B cell (primary cell): ENCODE measurements around the gene XPO6. TPM values are rescaled to one million over a fixed set of nuclear protein-coding genes. Genes with fewer than 3 reads are reported as not detected.

ENCODE experiments used
- ATAC-seq: fragments of 200-7000 bp; cut with Tn5 transposase; one replicate; pipeline ENCODE4 v1.10.0; 2021; ENCODE audit warnings: low read depth, mild to moderate bottlenecking, moderate number of reproducible peaks, moderate library complexity
- CTCF ChIA-PET: fragments of 350-600 bp; sonication (Branson Sonifier 250); formaldehyde crosslinking; loops from one replicate; lab custom pipeline; 2021; ENCODE audit warnings: antibody characterized with exemption, inconsistent platforms; lab: Charles Lee
- POLR2A ChIA-PET: fragments of 350-600 bp; sonication (Branson Sonifier 250); formaldehyde crosslinking; loops from one replicate; lab custom pipeline; 2021; ENCODE audit warnings: antibody characterized with exemption; lab: Charles Lee
- DNase-seq: peaks from one replicate; pipeline ENCODE4 v3.0.0; 2013
- H2AFZ ChIP-seq: 2 replicates; pipeline ENCODE4 v1.6.1; 2012; ENCODE audit warnings: mild to moderate bottlenecking, low read depth, low read length; ENCODE audit not compliant: insufficient read depth, poor library complexity, severe bottlenecking
- H3K27ac ChIP-seq, 2 donors: 1 replicate in 1 of 2; 2 replicates in 1 of 2; pipeline ENCODE4 v1.5.1; 2012 to 2013; ENCODE audit warnings: low read length in 2 of 2, mild to moderate bottlenecking in 2 of 2, moderate library complexity in 1 of 2
- H3K27me3 ChIP-seq, 4 experiments: fragments of 200-600 bp in 1 of 4; sonication (generic) in 1 of 4; replicated peaks in 1 of 4; 1 replicate in 2 of 4; 2 replicates in 2 of 4; pipeline versions ENCODE4 v1.6.1 to v1.7.0; 2013 to 2016; ENCODE audit warnings: low read length in 3 of 4, mild to moderate bottlenecking in 2 of 4, mixed read lengths in 1 of 4, moderate library complexity in 1 of 4; ENCODE audit not compliant: insufficient read depth in 4 of 4, control insufficient read depth in 3 of 4; ENCODE audit errors: control extremely low read depth in 1 of 4
- H3K36me3 ChIP-seq, 2 experiments: replicated peaks in 1 of 2; 1 replicate in 1 of 2; 2 replicates in 1 of 2; pipeline versions ENCODE4 v1.6.1 to v1.7.1; 2013; ENCODE audit warnings: low read length in 1 of 2; ENCODE audit not compliant: insufficient read depth in 2 of 2, control insufficient read depth in 1 of 2; ENCODE audit errors: control extremely low read depth in 1 of 2, extremely low read depth in 1 of 2
- H3K4me1 ChIP-seq, 2 donors: fragments of 200-600 bp in 1 of 2; sonication (generic) in 1 of 2; 1 replicate in 1 of 2; 2 replicates in 1 of 2; pipeline versions ENCODE4 v1.5.1 to v1.6.1; 2013 to 2017; ENCODE audit warnings: low read length in 2 of 2; ENCODE audit not compliant: control insufficient read depth in 2 of 2, insufficient read depth in 2 of 2
- H3K4me2 ChIP-seq: replicated peaks from 2 replicates; pipeline ENCODE3; 2012; ENCODE audit warnings: mild to moderate bottlenecking, low read depth, low read length; ENCODE audit not compliant: poor library complexity, severe bottlenecking
- H3K4me3 ChIP-seq, 5 experiments: fragments of 200-600 bp in 1 of 5; sonication (generic) in 1 of 5; 1 replicate in 3 of 5; 2 replicates in 2 of 5; pipeline versions ENCODE4 v1.5.1 to v1.7.0; 2011 to 2016; ENCODE audit warnings: low read length in 4 of 5, mild to moderate bottlenecking in 4 of 5, low read depth in 2 of 5, control low read depth in 1 of 5, moderate library complexity in 1 of 5; ENCODE audit not compliant: insufficient read depth in 1 of 5; ENCODE audit errors: control extremely low read depth in 1 of 5, extremely low read depth in 1 of 5
- H3K79me2 ChIP-seq: fragments of 200-600 bp; sonication (generic); one replicate; pipeline ENCODE4 v1.6.0; 2016; ENCODE audit warnings: low read length; ENCODE audit not compliant: control insufficient read depth, insufficient read depth
- H3K9ac ChIP-seq: fragments of 200-600 bp; sonication (generic); 2 replicates; pipeline ENCODE4 v1.6.1; 2017; ENCODE audit warnings: mild to moderate bottlenecking, low read length, moderate library complexity
- H3K9me3 ChIP-seq, 3 donors: one replicate each; pipeline versions ENCODE4 v1.6.1 to v1.7.1; 2013; ENCODE audit warnings: low read length in 2 of 3; ENCODE audit not compliant: control insufficient read depth in 2 of 3, insufficient read depth in 1 of 3; ENCODE audit errors: control extremely low read depth in 1 of 3
- H4K20me1 ChIP-seq: 2 replicates; pipeline ENCODE4 v1.6.0; 2012; ENCODE audit warnings: mild to moderate bottlenecking, low read length; ENCODE audit not compliant: insufficient read depth, control insufficient read depth, poor library complexity, severe bottlenecking
- H3K27ac Mint-ChIP-seq: one replicate; pipeline ENCODE4 v1.8.0; 2021; ENCODE audit warnings: mixed read lengths
- H3K27me3 Mint-ChIP-seq: one replicate; pipeline ENCODE4 v1.8.0; 2021; ENCODE audit warnings: mixed read lengths
- H3K4me1 Mint-ChIP-seq: one replicate; pipeline ENCODE4 v1.8.0; 2021; ENCODE audit warnings: mixed read lengths
- H3K4me3 Mint-ChIP-seq: one replicate; pipeline ENCODE4 v1.8.0; 2021; ENCODE audit warnings: mixed read lengths
- H3K9me3 Mint-ChIP-seq: one replicate; pipeline ENCODE4 v1.8.0; 2022; ENCODE audit warnings: mixed read lengths; ENCODE audit not compliant: insufficient read depth
- EZH2 ChIP-seq: IDR thresholded peaks from 2 replicates; pipeline ENCODE4 v1.6.1; 2012; ENCODE audit warnings: borderline replicate concordance, low read depth, mild to moderate bottlenecking, moderate library complexity, low read length; ENCODE audit not compliant: insufficient read depth, poor library complexity, severe bottlenecking
- WGBS: methylation state at CpG from one replicate; pipeline ENCODE4 v1.1.5; 2013; ENCODE audit warnings: missing lambda C conversion rate; ENCODE audit not compliant: insufficient coverage; 5-methylcytosine and 5-hydroxymethylcytosine counted together
- intact Hi-C: fragments of 100-400 bp; cut with micrococcal nuclease; formaldehyde crosslinking; loops from one replicate; pipeline ENCODE4 v1.10.0; 2022
- polyA plus RNA-seq: library from polyadenylated mRNA; depleted of rRNA; stranded (reverse); fragments of >200 nt; gene quantifications from 2 replicates; pipeline ENCODE4 v1.2.3, GENCODE V29; 2012
- total RNA-seq, 2 donors: library from RNA; stranded (reverse); fragments of 120-200 nt in 1 of 2; gene quantifications; 1 replicate in 1 of 2; 2 replicates in 1 of 2; pipeline versions ENCODE4 v1.2.3 to v1.2.4, GENCODE V29; 2013 to 2022
- TF ChIP-seq, protein P1 (sequence below): fragments of 200-600 bp; IDR thresholded peaks from one replicate; pipeline ENCODE4 v1.8.0; 2022; ENCODE audit warnings: antibody characterized with exemption, mild to moderate bottlenecking

XPO6 gene
- total and polyA plus RNA-seq, 2 donors (not counting 1 experiment from before 2014, with no cell fraction given): 259 to 303 TPM

DNA sequence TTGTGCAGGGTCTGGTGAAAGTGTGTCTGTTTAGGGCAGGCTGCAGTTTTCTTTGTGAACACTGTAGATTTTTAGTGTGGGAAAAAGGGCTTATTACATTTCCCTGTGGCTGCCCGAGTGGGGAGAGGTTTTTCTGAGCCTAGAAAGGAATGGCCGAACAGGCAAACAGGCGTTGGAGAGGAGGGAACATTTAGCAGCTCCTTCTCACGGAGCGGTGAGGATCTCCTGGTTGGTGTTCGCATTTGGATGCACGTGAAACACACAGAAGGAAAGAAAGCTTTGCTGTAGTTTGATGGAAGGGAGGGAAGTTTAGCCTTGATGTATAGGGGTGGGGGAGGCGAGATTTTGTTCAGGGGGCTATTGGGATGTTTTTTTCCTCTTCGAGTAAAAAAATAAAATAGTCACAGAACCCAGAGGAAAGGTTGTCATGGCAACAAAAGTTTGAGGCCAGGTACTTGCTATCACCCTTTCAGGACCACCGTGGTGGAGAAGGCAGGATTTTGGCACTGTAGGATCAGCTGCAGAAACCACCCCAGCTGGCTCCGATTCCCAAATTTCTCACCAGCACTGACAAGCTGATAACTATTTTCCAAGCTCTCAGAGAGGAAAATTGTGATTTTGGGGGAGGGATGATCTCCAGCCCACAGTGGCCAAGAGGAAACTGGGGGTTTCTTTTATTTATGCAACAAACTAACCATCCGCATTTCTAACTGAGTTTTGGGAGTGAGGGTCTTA lies 151.8 kb downstream of the XPO6 start:
- H3K4me3 Mint-ChIP-seq: no peak overlapping the region
- TF ChIP-seq, protein P1, sequence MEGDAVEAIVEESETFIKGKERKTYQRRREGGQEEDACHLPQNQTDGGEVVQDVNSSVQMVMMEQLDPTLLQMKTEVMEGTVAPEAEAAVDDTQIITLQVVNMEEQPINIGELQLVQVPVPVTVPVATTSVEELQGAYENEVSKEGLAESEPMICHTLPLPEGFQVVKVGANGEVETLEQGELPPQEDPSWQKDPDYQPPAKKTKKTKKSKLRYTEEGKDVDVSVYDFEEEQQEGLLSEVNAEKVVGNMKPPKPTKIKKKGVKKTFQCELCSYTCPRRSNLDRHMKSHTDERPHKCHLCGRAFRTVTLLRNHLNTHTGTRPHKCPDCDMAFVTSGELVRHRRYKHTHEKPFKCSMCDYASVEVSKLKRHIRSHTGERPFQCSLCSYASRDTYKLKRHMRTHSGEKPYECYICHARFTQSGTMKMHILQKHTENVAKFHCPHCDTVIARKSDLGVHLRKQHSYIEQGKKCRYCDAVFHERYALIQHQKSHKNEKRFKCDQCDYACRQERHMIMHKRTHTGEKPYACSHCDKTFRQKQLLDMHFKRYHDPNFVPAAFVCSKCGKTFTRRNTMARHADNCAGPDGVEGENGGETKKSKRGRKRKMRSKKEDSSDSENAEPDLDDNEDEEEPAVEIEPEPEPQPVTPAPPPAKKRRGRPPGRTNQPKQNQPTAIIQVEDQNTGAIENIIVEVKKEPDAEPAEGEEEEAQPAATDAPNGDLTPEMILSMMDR: no peak
- TF ChIP-seq EZH2: no peak
- intact Hi-C loops: no loop called here
- Histone ChIP-seq H3K36me3 (no peaks in the 10 kb centered on the region), H3K9me3 (peaks cover 0 to 4% (median 0%) of the 10 kb centered on the region in 3 donors), H3K4me3 (no peak overlapping the region), H3K9ac (no peak overlapping the region), H2AFZ (no peak overlapping the region), H3K4me1 (no peaks in the 10 kb centered on the region), H3K27me3 (peaks cover 0 to 20% (median 6%) of the 10 kb centered on the region in 4 experiments), H3K4me2 (no peak overlapping the region), H4K20me1 (no peaks in the 10 kb centered on the region), H3K27ac (no peak overlapping the region), H3K79me2 (no peaks in the 10 kb centered on the region)
- POLR2A ChIA-PET: no interaction called here
- ATAC-seq (no peak), DNase-seq (no peak)
- CTCF ChIA-PET: no interaction called here
- peaks cover 49% of the 10 kb centered on the region for H3K27me3 Mint-ChIP-seq
- no peak overlapping the region for H3K27ac Mint-ChIP-seq
- 48% methylated on average over 8 of the region's 12 CpGs for WGBS
- H3K4me1 Mint-ChIP-seq: no peaks in the 10 kb centered on the region
- H3K9me3 Mint-ChIP-seq: no peaks in the 10 kb centered on the region

DNA sequence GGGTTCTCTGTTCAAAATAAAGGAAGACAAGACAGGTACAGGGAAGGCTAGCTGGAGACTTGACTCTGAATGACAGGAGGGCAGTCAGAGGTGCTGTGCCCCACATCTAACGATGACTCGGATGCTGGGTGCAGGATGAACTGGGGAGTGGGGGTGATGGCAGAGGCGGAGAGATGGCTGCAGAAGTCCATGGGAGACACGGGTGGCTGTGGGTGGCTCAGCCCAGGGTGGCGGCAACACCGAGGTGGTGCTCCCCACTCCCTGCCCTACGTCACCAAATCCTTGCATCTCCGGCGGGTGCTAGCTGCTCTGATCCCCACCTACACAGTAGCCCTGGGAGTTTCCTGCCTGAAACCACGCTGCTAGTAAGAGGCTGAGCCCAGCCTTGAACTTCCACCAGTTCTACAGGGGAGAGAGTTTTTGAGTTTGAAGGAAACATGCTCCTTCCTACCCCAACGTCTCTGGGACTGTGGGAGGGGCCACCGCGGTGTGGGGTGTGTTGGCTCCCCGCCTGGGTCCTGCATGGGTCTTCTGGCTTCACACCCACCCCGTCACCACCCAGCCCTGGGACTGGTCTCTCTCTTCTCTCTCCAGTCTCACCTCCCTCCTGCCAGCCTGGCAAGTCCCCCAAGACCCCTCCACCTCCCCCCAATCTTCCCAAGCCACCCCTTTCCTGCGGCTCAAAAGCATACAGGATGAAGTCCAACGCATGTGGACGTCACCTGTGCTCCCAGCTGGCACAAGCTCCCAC lies 152.8 kb downstream of the XPO6 start:
- ATAC-seq: no peak
- ChIA-PET CTCF (no interaction called here), POLR2A (no interaction called here)
- Mint-ChIP-seq H3K9me3 (no peaks in the 10 kb centered on the region), H3K4me1 (no peaks in the 10 kb centered on the region), H3K4me3 (no peak overlapping the region), H3K27me3 (peaks cover 48% of the 10 kb centered on the region), H3K27ac (no peak overlapping the region)
- H2AFZ ChIP-seq: no peak overlapping the region
- no peaks in the 10 kb centered on the region for H3K4me1 ChIP-seq
- no peak overlapping the region for H3K27ac ChIP-seq
- no peak overlapping the region for H3K4me2 ChIP-seq
- no peaks in the 10 kb centered on the region for H3K36me3 ChIP-seq
- H3K79me2 ChIP-seq: no peaks in the 10 kb centered on the region
- no peaks in the 10 kb centered on the region for H4K20me1 ChIP-seq
- DNase-seq: no peak
- TF ChIP-seq EZH2: no peak
- TF ChIP-seq, protein P1: no peak
- 64% methylated on average over 10 of the region's 18 CpGs for WGBS
- peaks cover 0 to 22% (median 5%) of the 10 kb centered on the region in 4 experiments for H3K27me3 ChIP-seq
- H3K9me3 ChIP-seq: peaks cover 0 to 1% (median 0%) of the 10 kb centered on the region in 3 donors
- intact Hi-C loops: no loop called here
- H3K9ac ChIP-seq: no peak overlapping the region
- H3K4me3 ChIP-seq: no peak overlapping the region
